Keratinocyte (primary cell): ENCODE results near the gene NIPA2.

Source experiments
- EZH2 ChIP-seq: IDR thresholded peaks from one replicate; pipeline ENCODE4 v1.6.1; 2012; ENCODE audit warnings: inconsistent platforms, mild to moderate bottlenecking, low read length, moderate library complexity
- TF ChIP-seq, protein P1 (sequence below), 3 experiments: IDR thresholded peaks in 1 of 3; conservative IDR thresholded peaks in 1 of 3; optimal IDR thresholded peaks in 1 of 3; 2 replicates in 2 of 3; 3 replicates in 1 of 3; pipeline versions ENCODE3 to v1.5.1; 2011; ENCODE audit warnings: low read length in 3 of 3, mild to moderate bottlenecking in 3 of 3, moderate library complexity in 2 of 3, control low read depth in 1 of 3, inconsistent platforms in 1 of 3; ENCODE audit not compliant: insufficient read depth in 2 of 3; ENCODE audit errors: extremely low read depth in 1 of 3

GRCh38 chr15:22907161-22907950 lies 68.9 kb downstream of the NIPA2 start:
- no peak for TF ChIP-seq EZH2
- TF ChIP-seq, protein P1, sequence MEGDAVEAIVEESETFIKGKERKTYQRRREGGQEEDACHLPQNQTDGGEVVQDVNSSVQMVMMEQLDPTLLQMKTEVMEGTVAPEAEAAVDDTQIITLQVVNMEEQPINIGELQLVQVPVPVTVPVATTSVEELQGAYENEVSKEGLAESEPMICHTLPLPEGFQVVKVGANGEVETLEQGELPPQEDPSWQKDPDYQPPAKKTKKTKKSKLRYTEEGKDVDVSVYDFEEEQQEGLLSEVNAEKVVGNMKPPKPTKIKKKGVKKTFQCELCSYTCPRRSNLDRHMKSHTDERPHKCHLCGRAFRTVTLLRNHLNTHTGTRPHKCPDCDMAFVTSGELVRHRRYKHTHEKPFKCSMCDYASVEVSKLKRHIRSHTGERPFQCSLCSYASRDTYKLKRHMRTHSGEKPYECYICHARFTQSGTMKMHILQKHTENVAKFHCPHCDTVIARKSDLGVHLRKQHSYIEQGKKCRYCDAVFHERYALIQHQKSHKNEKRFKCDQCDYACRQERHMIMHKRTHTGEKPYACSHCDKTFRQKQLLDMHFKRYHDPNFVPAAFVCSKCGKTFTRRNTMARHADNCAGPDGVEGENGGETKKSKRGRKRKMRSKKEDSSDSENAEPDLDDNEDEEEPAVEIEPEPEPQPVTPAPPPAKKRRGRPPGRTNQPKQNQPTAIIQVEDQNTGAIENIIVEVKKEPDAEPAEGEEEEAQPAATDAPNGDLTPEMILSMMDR (optimal IDR thresholded peaks at IDR 0.05 in 1 of 3, IDR thresholded peaks at IDR 0.05 in 1 of 3, conservative IDR thresholded peaks at IDR 0.05 in 1 of 3; ENCODE audit: extremely low read depth in 1 of 3, insufficient read depth in 2 of 3, low read length in 3 of 3), result no peak
